M059J (cell line): Measurements from ENCODE around the gene AMOTL2. TPM values are rescaled to one million over a fixed set of nuclear protein-coding genes. Genes with fewer than 3 reads are reported as not detected.

ENCODE experiments used
- DNase-seq: peaks from one replicate; pipeline ENCODE4 v3.0.0-alpha.2; 2012; ENCODE audit warnings: low read depth
- total RNA-seq: library from RNA; depleted of rRNA; stranded (reverse); fragments of >200 nt; shearing (Covaris generic); gene quantifications from 2 replicates; pipeline ENCODE4 v1.2.3, GENCODE V29; 2014; rRNA removed

AMOTL2 gene
- total RNA-seq, 1 experiment from 2014 or later = 96.1 TPM

DNA sequence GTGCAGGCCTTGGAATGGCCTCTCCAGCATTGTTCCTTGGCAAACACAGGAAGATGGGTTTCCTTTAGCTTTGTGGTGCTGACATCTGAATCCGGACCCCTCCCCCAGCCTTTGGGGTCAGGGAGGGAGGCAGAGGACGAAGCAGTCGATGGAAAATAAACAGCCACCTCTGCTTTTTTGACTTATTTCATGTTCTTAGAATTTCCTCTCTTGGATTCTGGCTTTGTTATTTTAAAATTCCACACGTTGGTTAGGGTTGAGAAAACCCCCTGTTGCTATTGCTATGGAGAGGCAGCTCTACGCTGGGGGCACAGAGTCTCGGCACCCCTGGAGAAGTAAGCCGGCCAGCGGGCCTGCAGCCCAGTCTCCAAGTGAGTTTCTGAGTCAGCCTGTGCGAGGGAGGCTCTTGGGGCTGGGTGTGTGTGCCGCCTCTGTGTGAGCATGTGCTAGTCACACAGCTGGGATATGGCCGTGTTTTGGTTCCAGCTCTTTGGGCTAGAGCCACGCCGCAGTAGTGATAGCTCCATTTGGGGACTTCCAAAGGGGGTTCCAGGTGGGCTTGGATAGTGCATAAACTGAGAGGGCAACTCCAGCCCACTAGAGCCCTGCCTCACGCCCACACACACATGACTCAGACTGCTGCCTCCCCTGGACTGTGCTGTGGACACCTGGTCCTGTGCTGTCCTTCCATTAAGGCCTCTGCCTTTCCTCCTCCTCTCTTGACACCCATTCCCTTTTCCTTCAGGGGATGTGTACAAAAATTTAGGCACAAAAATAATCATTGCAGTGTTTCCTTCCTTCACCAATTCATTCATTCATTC, 58.8 kb downstream of the AMOTL2 start:
- peak; percentile 82 for DNase-seq

DNA sequence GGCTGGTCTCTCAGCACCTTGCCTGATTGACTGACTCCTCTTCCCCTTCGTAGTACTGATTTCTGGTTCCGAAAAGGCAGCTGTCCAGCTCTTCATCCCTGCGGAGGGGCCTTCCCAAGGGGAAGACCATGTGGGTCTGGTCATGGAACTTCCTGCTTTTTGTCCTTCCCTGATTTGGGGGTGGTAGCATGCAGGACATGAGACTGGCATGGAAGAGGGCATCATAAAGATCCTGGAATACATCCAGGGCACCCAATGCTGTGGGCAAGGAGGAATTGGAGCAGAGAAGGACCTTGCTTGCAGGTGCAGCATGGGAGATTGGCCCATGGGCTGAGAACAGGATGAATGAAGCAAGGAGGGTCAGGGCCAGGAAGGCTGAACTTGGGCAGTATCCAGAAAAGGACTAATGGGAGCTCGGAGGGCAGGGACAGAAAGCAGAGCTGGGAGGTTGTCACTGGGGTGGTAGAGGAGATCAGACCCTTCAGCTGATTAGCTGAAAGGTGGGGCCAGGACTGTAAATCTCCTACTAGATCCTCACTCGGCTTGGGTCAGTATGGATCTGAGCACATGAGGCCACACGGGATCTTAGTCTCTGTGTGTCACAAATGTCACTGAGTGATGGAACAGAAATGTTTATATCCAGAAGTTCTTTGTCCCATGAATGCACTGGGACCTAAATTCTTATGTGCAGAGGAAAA, 59.5 kb downstream of the AMOTL2 start:
- peak; percentile 31 for DNase-seq

DNA sequence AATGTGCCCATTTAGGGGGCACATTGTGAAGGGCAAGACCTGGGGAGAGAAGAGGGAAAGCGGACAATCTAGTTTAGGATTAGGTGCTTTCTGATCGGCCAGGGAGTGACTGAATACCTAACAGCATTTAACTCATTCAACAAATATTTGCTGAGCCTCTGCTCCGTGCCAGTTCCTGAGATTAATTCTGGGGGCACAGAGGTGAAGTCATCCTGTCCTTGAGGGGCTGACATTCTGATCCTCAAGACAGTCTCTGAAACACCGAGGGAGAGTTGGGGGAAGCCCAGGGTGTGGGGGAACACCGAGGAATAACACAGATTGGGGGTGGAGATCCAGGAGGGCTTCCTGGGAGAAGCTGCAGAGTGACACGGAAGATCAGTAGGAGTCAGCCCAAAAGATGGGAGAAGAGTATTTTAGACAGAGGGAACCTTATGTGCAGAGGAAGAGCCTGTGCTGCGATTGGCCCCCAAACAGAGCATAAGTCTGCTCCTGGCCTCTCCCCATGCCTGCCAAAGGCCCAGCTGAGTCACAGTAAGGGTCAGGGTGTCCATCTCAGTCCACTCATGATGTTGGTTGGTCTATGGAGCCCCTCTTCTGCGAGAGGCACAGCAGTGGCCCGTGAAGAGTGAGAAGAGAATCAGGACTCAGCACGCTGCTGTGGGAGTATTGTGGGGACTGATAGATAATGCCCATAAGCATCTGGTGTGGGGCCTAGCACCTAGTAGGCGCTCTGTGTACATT, 60.2 kb downstream of the AMOTL2 start:
- DNase-seq = peak; percentile 50

DNA sequence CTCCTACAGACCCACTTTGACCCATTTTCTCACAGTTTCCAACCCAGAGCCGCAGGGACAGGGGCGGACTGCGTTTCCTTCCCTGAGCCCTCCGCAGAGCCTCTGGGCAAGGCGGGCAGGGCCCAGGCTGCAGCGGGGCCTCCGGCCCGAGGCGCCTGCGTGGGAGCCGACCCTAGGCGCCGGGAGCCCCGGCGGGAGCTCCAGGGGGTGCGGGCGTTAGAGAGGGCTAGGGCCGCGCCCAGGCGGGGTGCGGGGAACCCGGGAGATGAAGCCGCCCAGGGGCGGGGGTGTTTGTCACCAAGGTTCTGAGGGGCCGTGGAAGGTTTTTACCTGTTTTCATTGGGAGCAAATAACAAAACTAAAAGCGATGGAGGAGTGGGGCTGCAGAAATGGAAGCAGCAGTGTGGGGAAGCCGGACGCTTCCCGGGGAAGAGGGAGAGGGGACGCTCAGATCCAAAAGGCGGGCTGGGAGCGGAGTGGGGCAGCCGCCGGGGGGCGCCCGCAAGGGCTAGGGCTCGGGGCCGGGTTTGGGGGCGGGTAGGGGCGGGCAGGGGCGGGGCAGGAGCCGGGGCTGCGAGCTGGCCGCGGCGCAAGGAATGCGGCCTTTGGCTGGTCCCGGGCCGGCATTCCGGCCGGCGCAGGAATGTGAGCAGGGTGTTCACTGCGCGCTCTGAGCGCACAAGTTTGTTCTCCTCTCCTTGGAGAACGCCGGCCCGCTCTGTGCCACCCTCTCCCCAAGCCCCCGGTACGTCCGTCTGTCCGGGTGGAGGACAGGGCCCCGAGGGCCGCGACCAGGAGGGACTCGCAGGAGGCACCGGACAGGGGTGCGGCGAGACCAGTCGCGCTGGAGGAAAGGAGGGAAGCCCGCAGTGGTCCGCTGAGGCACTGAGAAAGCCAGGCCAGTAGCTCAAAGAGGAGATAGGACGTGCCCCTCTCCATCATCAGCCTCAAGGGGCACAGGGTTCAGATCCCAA, 61.1 kb downstream of the AMOTL2 start:
- DNase-seq = peak; percentile 81

GRCh38 chr3:134312072-134312872, 62.0 kb downstream of the AMOTL2 start:
- peak; percentile 90 for DNase-seq

DNA sequence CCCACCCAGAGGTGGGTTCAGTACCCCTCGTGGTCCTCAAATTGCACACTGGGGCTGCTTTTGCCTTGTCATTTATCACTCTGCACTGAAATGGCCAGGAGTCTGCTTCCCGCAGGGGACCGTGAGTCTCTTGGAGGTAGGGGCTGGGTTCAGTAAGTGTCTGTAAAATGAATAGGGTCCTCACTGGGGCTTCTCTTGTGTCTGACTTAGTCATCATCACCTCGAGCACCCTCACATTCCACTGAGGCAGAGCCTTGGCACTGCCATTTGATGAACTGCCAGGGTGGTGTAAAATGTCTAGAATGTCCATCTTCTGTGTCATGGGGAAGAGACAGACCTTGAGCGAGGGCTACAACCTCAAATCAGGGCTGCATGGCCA, 62.6 kb downstream of the AMOTL2 start:
- peak; percentile 89 for DNase-seq

DNA sequence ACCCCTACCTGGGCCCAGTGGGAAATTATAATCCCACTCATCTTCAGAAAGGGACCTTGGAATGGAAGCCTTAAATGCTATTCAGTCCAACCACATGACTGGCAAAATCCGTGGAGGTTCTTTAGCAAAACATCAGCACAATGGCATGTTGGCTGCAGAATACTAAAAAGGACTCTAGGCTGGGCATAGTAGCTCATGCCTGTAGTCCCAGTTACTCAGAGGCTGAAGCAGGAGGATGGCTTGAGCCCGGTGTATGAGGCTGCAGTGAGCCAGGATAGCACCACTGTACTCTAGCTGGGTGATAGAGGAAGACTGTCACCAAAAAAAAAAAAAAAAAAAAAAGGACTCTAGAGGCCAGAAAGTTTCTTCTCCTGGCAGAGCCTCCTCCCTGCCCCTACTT, 63.0 kb downstream of the AMOTL2 start:
- DNase-seq = peak; percentile 91

DNA sequence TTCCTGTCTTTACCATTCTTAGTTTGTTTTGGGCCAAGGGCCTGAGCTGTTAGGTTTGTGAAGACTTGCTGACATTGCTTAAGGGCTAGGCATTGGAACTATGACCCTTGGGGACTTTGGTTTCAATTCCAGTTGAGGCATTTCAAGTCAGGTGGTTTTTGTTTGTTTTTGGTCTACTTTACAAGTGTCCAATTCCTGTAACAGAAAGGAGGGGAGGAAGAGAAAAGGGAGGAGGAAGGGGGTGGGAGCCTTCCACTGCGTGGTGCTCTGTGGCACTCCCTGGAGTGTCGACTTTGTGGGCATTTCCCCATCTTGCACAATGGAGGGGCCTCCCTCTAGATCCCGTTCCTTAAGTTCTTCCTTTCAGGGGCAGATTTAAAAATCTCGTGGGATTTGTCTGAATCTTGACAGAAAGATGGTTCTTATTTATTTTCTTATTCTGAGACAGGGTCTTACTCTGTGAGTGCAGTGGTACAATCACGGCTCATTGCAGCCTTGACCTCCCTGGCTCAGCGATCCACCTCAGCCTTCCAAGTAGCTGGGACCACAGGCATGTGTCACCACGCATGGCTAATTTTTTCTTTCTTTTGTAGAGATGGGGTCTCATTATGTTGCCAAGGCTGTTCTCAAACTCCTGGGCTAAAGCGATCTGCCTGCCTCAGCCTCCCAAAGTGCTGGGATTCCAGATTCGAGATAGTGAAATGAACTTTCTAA, 64.1 kb downstream of the AMOTL2 start:
- DNase-seq = peak; percentile 77

- peak; percentile 78 for DNase-seq
Observed at GRCh38 chr3:134308350-134308891, 65.8 kb downstream of the AMOTL2 start.

- DNase-seq = no peak
Observed at GRCh38 chr3:134307425-134307824, 66.8 kb downstream of the AMOTL2 start.

DNA sequence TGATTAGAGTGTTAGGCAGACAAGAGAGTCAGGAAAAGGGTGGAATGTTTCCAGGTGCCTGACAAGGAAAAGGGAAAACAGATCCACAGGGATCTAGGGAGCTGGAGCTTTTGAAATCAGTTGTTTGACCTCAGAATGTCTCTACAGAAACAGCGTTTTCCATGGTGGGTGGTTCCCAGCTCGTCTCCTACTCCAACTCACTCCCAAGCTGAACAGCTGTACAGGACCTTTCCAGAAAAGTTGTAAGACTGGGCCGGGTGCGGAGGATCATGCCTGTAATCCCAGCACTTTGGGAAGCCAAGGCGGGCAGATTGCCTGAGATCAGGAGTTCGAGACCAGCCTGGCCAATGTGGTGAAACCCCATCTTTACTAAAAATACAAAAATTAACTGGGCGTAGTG, 67.9 kb downstream of the AMOTL2 start:
- no peak for DNase-seq

Other genes starting within 250 kb of the AMOTL2 start
- gene RYK, start 123.6 kb downstream of the AMOTL2 start, total RNA-seq = 71.7 and 87.7 TPM in 2 replicates
- gene ANAPC13, start 111.5 kb upstream of the AMOTL2 start, total RNA-seq = 208 and 216 TPM in 2 replicates
- gene CEP63, start 111.6 kb upstream of the AMOTL2 start, total RNA-seq = 20.7 and 26.3 TPM in 2 replicates